ENCODE results near the gene RPP21.

DNA sequence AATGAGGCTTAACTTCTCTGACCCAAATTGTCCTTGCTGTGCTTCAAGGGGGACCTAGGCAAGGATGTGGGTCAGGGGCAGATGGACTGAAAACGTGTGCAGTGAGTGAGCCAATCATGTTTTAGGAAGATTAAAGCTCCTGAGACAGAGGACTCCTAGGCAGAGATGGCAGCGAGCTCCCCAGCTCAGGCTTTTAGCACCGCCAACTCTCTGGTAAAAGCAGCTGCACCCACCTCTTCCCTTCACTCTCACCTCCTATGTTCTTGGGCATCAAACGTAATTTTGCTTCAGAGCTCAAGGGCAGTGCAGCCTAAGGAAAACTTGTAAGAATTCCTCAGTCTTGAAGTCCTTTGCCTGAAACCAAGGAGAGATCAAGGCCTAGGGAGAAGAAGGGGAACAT lies 10.3 kb downstream of the RPP21 start:
- TF ChIP-seq, protein P1, sequence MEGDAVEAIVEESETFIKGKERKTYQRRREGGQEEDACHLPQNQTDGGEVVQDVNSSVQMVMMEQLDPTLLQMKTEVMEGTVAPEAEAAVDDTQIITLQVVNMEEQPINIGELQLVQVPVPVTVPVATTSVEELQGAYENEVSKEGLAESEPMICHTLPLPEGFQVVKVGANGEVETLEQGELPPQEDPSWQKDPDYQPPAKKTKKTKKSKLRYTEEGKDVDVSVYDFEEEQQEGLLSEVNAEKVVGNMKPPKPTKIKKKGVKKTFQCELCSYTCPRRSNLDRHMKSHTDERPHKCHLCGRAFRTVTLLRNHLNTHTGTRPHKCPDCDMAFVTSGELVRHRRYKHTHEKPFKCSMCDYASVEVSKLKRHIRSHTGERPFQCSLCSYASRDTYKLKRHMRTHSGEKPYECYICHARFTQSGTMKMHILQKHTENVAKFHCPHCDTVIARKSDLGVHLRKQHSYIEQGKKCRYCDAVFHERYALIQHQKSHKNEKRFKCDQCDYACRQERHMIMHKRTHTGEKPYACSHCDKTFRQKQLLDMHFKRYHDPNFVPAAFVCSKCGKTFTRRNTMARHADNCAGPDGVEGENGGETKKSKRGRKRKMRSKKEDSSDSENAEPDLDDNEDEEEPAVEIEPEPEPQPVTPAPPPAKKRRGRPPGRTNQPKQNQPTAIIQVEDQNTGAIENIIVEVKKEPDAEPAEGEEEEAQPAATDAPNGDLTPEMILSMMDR (IDR thresholded peaks at IDR 0.05), result no peak
- no peak for TF ChIP-seq ZFX (IDR thresholded peaks at IDR 0.05; ENCODE audit: borderline replicate concordance)
